Small intestine (tissue), 7 donors: Measurements from ENCODE around the gene PEX1. TPM values are rescaled to one million over a fixed set of nuclear protein-coding genes. Genes with fewer than 3 reads are reported as not detected.
A peak's percentile ranks its signal among the peaks of the same experiment; 100 is the strongest.
"Not testable (repeated sequence)": the region's sequence is repeated elsewhere in the genome, so short reads cannot be mapped to it uniquely, and the experiment has no call there.

ENCODE experiments used
- DNase-seq, 2 donors: peaks; one replicate each; pipeline versions ENCODE4 v3.0.0 to v3.0.0-alpha.2; 2013
- FAIRE-seq: peaks from 2 replicates; lab custom pipeline; 2012; peaks lifted over from hg19 to GRCh38; lab: Jason Lieb, UNC
- H3K27ac ChIP-seq, 3 donors: one replicate each; pipeline ENCODE4 v1.5.1; 2013; ENCODE audit warnings: low read length in 2 of 3, mild to moderate bottlenecking in 2 of 3, control low read depth in 1 of 3, inconsistent platforms in 1 of 3, low read depth in 1 of 3, moderate library complexity in 1 of 3
- H3K27me3 ChIP-seq, 3 donors: one replicate each; pipeline ENCODE4 v1.6.1; 2013; ENCODE audit warnings: low read length in 3 of 3, inconsistent platforms in 1 of 3; ENCODE audit not compliant: control insufficient read depth in 3 of 3, insufficient read depth in 3 of 3
- H3K36me3 ChIP-seq, 3 donors: one replicate each; pipeline ENCODE4 v1.6.1; 2013; ENCODE audit warnings: low read length in 3 of 3, inconsistent platforms in 1 of 3, low read depth in 1 of 3, mild to moderate bottlenecking in 1 of 3, moderate library complexity in 1 of 3; ENCODE audit not compliant: control insufficient read depth in 3 of 3, insufficient read depth in 2 of 3
- H3K4me1 ChIP-seq, 3 donors: one replicate each; pipeline ENCODE4 v1.6.1; 2013; ENCODE audit warnings: low read length in 2 of 3, inconsistent platforms in 1 of 3, low read depth in 1 of 3, mild to moderate bottlenecking in 1 of 3, moderate library complexity in 1 of 3; ENCODE audit not compliant: control insufficient read depth in 3 of 3, insufficient read depth in 2 of 3
- H3K4me3 ChIP-seq, 3 donors: one replicate each; pipeline ENCODE4 v1.5.1; 2013; ENCODE audit warnings: low read length in 3 of 3, control low read depth in 1 of 3, inconsistent platforms in 1 of 3, low read depth in 1 of 3, mild to moderate bottlenecking in 1 of 3, moderate library complexity in 1 of 3
- H3K9me3 ChIP-seq, 2 donors: one replicate each; pipeline ENCODE4 v1.6.1; 2013; ENCODE audit warnings: low read depth in 1 of 2, low read length in 1 of 2; ENCODE audit not compliant: control insufficient read depth in 2 of 2, insufficient read depth in 1 of 2
- WGBS, 3 donors: extraction: QIAGEN DNeasy Blood & Tissue Kit; methylation state at CpG; one replicate each; pipeline ENCODE4 v1.1.7; 2013; 5-methylcytosine and 5-hydroxymethylcytosine counted together
- polyA plus RNA-seq, 4 donors: library from polyadenylated mRNA; stranded (reverse) in 3 of 4; unstranded in 1 of 4; fragments of 200-250 nt in 3 of 4; fragments of 120-200 nt in 1 of 4; gene quantifications; one replicate each; pipeline versions ENCODE4 v1.2.1 to v1.2.3, GENCODE V29; 2013
- donor health status: healthy with polysubstance abuse.
- donor health status: control.
- donor health status: control.
- donor health status: Bipolar disorder and iron deficiency.
- donor health status: healthy.

The PEX1 gene
- polyA plus RNA-seq, 4 donors, result 9.2 to 36.5 (median 12.0) TPM

DNA sequence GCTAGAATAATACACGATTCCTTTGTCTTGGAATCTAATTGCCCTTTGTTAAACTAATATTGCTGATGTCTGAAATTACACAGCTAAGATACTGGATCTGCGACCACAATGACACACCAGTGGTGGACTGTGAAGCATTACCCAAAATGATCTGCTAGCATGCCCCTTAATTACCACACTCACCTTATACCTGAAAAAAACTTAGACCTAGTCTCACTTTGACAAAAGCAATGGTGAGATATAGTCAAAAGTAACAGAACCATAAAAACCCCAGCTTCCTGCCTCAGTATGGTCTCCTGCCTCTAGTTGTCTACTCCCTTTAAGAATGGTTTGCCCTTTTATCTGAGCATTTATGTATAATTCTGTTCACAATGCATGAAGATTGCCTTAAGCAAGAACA, 29.8 kb downstream of the PEX1 start:
- H3K4me1 ChIP-seq, result no peaks in the 10 kb centered on the region
- H3K27ac ChIP-seq, result no peak overlapping the region
- H3K9me3 ChIP-seq, result no peaks in the 10 kb centered on the region
- H3K4me3 ChIP-seq, result no peak overlapping the region
- no peaks in the 10 kb centered on the region for H3K27me3 ChIP-seq
- peaks cover 5 to 18% (median 9%) of the 10 kb centered on the region in 3 donors for H3K36me3 ChIP-seq
- WGBS, 3 donors, result 84 to 89% (median 88%) methylated on average over 2 of the region's 2 CpGs
- FAIRE-seq (no peak), DNase-seq (no peak)

DNA sequence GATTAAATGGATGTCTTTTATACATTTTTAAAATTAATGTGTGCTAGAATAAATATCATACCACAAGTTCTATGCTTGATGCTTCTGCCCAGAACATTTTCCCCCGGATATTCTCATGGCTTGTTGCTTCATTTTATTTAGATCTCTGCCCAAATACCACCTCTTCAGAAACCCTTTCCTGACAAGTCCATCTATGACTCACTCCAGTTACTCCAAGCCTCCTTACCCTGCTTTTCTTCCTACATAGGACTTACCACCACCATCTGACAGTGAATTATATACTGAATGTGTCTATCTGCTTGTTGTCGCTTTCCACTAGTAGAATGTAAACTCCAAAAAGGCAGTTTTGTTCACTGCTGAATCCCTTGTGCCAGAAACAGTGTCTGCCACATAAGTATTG, 31.4 kb downstream of the PEX1 start:
- FAIRE-seq (no peak), DNase-seq (no peak)
- no peak overlapping the region for H3K4me3 ChIP-seq
- 90 to 98% (median 91%) methylated on average over 2 of the region's 2 CpGs for WGBS, 3 donors
- H3K27ac ChIP-seq, result no peak overlapping the region
- H3K4me1 ChIP-seq, result no peaks in the 10 kb centered on the region
- H3K36me3 ChIP-seq, result peaks cover 10 to 27% (median 13%) of the 10 kb centered on the region in 3 donors
- no peaks in the 10 kb centered on the region for H3K9me3 ChIP-seq
- H3K27me3 ChIP-seq, result no peaks in the 10 kb centered on the region

DNA sequence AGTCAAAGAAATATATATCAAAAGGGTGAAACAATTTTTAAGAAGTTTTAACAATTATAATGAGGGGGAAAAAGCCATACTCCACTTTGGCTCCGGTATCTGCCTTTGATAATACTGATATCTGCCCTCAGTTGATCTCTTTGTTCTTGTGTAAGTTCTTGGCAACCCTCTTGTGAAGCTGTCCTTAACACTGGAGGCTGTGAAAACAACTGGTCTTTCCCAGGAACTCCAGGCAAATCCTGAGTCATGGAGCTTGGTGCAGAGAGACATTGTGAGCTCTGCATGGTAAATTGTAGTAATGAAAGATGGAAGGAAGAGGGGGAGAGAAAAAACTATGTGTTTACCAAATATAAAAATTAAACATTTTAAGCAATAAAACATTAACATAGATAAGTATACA, 38.7 kb downstream of the PEX1 start:
- DNase-seq (no peak), FAIRE-seq (no peak)
- H3K36me3 ChIP-seq, result peaks cover 5 to 22% (median 12%) of the 10 kb centered on the region in 3 donors
- H3K9me3 ChIP-seq, result no peaks in the 10 kb centered on the region
- 89 to 91% (median 91%) methylated on average over 1 of the region's 1 CpG for WGBS, 3 donors
- no peak overlapping the region for H3K4me3 ChIP-seq
- H3K4me1 ChIP-seq, result no peaks in the 10 kb centered on the region
- H3K27ac ChIP-seq, result no peak overlapping the region
- H3K27me3 ChIP-seq, result no peaks in the 10 kb centered on the region

DNA sequence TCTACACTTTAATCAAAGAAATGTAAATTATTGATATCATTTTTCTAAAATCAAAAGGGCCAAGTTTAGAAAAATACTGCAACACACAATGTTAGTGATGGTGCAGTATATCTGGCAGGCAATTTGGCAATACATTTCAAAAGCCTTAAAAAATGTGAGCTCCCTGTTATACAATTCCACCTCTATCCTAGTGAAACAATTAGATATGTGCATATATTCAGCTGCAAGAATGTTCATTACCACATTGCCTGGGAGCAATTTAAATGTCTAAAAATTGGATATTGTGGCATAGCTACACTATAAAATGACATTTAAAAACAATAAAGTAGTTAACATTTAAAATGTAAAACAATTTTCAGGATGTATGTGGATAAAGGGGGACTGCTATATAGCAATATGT, 40.5 kb downstream of the PEX1 start:
- no peak for FAIRE-seq
- H3K36me3 ChIP-seq, result peaks cover 2 to 15% (median 8%) of the 10 kb centered on the region in 3 donors

DNA sequence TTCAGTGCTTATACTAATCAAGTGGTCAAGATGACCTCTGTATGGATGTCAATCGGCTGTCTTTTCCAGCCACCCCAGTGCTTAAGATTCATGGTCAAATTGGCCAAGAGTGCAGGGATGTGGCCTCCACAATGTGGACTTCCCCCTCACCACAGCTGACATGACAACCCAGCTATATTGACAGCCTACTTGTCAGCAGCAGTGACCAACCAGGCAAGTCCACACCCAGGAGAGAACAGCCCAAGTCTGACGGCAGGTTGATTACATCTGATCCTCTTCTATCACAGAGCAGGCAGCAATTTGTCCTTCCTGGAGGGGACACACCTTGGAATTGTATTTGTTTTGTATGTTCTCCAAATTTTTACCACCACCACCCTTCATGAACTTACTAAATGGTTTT, 42.3 kb downstream of the PEX1 start:
- Histone ChIP-seq H3K27ac (no peak overlapping the region), H3K27me3 (no peaks in the 10 kb centered on the region), H3K4me1 (no peaks in the 10 kb centered on the region), H3K4me3 (no peak overlapping the region), H3K9me3 (no peaks in the 10 kb centered on the region), H3K36me3 (peaks cover 0 to 10% (median 4%) of the 10 kb centered on the region in 3 donors)
- 54 to 77% (median 68%) methylated on average over 2 of the region's 2 CpGs for WGBS, 3 donors
- FAIRE-seq, result no peak
- peak in 1 of 2 donors; percentile 3 for DNase-seq

More for the DNA sequence above, 40.5 kb downstream of the PEX1 start:
- no peak for DNase-seq
- Histone ChIP-seq H3K27me3 (no peaks in the 10 kb centered on the region), H3K27ac (no peak overlapping the region), H3K4me3 (no peak overlapping the region), H3K4me1 (no peaks in the 10 kb centered on the region), H3K9me3 (no peaks in the 10 kb centered on the region)

DNA sequence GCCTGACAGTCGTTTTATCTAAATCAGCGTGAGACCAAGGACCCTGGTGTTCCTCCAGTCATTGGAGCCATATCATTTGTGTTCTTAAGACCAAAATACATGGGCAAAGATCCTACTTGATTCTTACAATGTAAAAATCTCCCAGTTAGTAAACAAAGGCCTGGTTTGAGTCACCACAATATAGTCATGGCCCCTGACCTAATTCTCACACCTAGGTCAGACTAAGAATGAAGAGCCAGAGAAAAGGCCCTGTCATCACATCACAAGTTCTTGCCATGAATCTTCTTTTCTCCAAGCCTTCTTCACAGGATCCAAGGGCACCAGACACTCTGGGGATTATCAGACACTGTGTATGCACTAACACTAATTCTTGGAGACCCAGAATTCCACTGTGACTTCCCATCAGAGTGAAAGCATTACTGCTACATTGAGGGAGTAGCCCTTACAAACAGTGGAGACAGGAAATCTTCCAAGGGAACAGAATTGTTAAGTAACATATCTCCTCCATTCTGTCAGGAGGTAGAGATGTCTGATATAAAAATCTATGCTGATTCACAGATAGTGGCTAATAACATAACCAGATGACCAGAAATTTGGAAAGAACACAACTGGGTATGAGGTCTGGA, 42.9 kb downstream of the PEX1 start:
- FAIRE-seq (no peak), DNase-seq (no peak)
- H3K9me3 ChIP-seq, result no peaks in the 10 kb centered on the region
- H3K4me1 ChIP-seq, result no peaks in the 10 kb centered on the region
- no peaks in the 10 kb centered on the region for H3K27me3 ChIP-seq
- H3K4me3 ChIP-seq, result no peak overlapping the region
- 93 to 94% (median 94%) methylated on average over 2 of the region's 2 CpGs for WGBS, 3 donors
- H3K27ac ChIP-seq, result no peak overlapping the region
- H3K36me3 ChIP-seq, result peaks cover 0 to 10% (median 2%) of the 10 kb centered on the region in 3 donors

DNA sequence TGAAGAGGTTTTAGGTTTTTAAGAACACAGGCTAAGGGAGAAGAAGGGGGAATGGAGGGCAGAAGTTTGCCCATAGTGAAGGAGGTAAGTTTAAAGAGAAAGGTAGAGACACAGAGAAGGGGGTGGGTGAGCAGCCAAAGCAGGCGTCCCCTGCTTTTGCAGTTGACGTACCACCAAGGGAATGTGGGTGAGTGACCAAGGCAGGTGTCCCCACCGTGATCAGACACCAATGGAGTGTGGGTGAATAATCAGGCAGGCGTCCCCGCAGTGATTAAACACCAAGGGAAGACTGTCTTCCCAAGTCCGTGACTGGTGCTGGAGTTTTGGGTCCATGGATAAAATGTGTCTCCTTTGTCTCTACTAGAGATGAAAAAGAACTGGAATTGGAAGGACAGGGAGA, 44.1 kb downstream of the PEX1 start:
- H3K4me1 ChIP-seq, H3K9me3 ChIP-seq, H3K4me3 ChIP-seq, H3K27ac ChIP-seq, H3K27me3 ChIP-seq, H3K36me3 ChIP-seq, FAIRE-seq, DNase-seq: not testable (repeated sequence)
- 89 to 98% (median 93%) methylated on average over 6 of the region's 6 CpGs for WGBS, 3 donors

DNA sequence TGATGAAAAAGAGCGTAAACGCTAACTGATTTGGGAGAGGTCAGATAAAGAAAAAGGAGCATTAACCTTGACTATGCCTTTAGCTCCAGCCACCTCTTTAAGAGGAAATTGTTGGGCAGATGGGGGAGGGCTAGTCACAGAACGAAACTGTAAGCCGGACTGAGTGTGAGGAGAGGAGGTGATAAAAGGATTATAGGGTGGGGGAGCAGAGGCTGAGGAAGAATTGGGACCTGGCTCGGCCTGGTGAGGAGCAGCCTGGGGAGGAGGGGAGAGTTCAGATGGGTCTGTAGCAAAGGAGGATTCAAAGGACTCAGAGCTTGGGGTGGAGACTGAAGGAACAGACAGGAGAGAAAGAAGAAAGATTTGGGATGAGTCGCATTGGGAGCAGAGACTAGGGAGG, 44.7 kb downstream of the PEX1 start:
- H3K27me3 ChIP-seq, H3K4me1 ChIP-seq, FAIRE-seq, H3K36me3 ChIP-seq, H3K4me3 ChIP-seq, H3K27ac ChIP-seq, DNase-seq, H3K9me3 ChIP-seq: not testable (repeated sequence)
- WGBS, 3 donors, result 69 to 80% (median 72%) methylated on average over 6 of the region's 6 CpGs

DNA sequence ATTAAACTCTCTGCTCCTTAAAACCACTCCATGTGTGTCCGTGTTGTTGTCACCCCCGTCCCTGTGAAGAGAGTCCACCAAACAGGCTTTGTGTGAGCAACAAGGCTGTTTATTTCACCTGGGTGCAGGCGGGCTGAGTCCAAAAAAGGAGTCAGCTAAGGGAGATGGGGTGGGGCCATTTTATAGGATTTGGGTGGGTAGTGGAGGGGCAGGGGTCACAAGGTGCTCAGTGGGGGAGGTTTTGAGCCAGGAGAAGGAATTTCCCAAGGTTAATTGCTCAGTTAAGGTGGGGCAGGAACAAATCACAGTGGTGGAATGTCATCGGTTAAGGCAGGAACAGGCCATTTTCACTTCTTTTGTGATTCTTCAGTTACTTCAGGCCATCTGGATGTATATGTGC, 49.2 kb downstream of the PEX1 start:
- not testable (repeated sequence) for DNase-seq, H3K27me3 ChIP-seq, H3K4me3 ChIP-seq, H3K4me1 ChIP-seq, H3K9me3 ChIP-seq, FAIRE-seq, H3K27ac ChIP-seq
- WGBS, 3 donors, result 89 to 92% (median 90%) methylated on average over 4 of the region's 4 CpGs
- peaks cover 0 to 11% (median 0%) of the 10 kb centered on the region in 3 donors for H3K36me3 ChIP-seq
